H9 (cell line): ENCODE data around the gene ETV6. TPM values are rescaled to one million over a fixed set of nuclear protein-coding genes. Genes with fewer than 3 reads are reported as not detected.

ENCODE experiments used
- DNase-seq: peaks from one replicate; pipeline ENCODE4 v3.0.0-alpha.2; 2017
- H2AFZ ChIP-seq: one replicate; pipeline ENCODE4 v1.6.1; 2013; ENCODE audit warnings: mild to moderate bottlenecking, low read length, control low read depth, moderate library complexity
- H2AK5ac ChIP-seq: 2 replicates; pipeline ENCODE4 v1.6.1; 2013; ENCODE audit warnings: low read length, control low read depth, mixed read lengths; ENCODE audit not compliant: insufficient read length
- H2BK120ac ChIP-seq: one replicate; pipeline ENCODE4 v1.6.1; 2013; ENCODE audit warnings: low read depth, mild to moderate bottlenecking, low read length, control low read depth, inconsistent platforms; ENCODE audit not compliant: poor library complexity, severe bottlenecking
- H2BK12ac ChIP-seq: 2 replicates; pipeline ENCODE4 v1.6.1; 2013; ENCODE audit warnings: low read length, control low read depth, mixed read lengths, low read depth; ENCODE audit not compliant: insufficient read length
- H2BK15ac ChIP-seq: 2 replicates; pipeline ENCODE4 v1.6.1; 2013; ENCODE audit warnings: low read depth, low read length, control low read depth
- H2BK20ac ChIP-seq: one replicate; pipeline ENCODE4 v1.6.1; 2013; ENCODE audit warnings: low read depth, mild to moderate bottlenecking, low read length, control low read depth, inconsistent platforms; ENCODE audit not compliant: poor library complexity, severe bottlenecking
- H2BK5ac ChIP-seq: 2 replicates; pipeline ENCODE4 v1.6.1; 2013; ENCODE audit warnings: low read length, control low read depth, mixed read lengths; ENCODE audit not compliant: insufficient read length
- H3K14ac ChIP-seq: 2 replicates; pipeline ENCODE4 v1.6.1; 2013; ENCODE audit warnings: low read length, control low read depth; ENCODE audit not compliant: insufficient read depth
- H3K18ac ChIP-seq: 2 replicates; pipeline ENCODE4 v1.6.1; 2013; ENCODE audit warnings: low read depth, mild to moderate bottlenecking, mixed read lengths, low read length, control low read depth; ENCODE audit not compliant: insufficient read length
- H3K23ac ChIP-seq: 2 replicates; pipeline ENCODE4 v1.6.1; 2013; ENCODE audit warnings: low read length, control low read depth, mixed read lengths, low read depth; ENCODE audit not compliant: insufficient read length
- H3K23me2 ChIP-seq: 2 replicates; pipeline ENCODE4 v1.6.1; 2013; ENCODE audit warnings: low read depth, mild to moderate bottlenecking, mixed read lengths, low read length, control low read depth; ENCODE audit not compliant: insufficient read length, poor library complexity, severe bottlenecking
- H3K27ac ChIP-seq: 2 replicates; pipeline ENCODE4 v1.5.1; 2013; ENCODE audit warnings: low read length, control low read depth, mixed read lengths, low read depth; ENCODE audit not compliant: insufficient read length
- H3K27me3 ChIP-seq: 2 replicates; pipeline ENCODE4 v1.6.1; 2013; ENCODE audit warnings: low read length, control low read depth, inconsistent platforms; ENCODE audit not compliant: insufficient read depth
- H3K4ac ChIP-seq: 2 replicates; pipeline ENCODE4 v1.6.1; 2013; ENCODE audit warnings: low read depth, mild to moderate bottlenecking, control low read depth, inconsistent platforms, low read length, moderate library complexity
- H3K4me1 ChIP-seq: 2 replicates; pipeline ENCODE4 v1.6.1; 2013; ENCODE audit warnings: low read length, control low read depth, inconsistent platforms; ENCODE audit not compliant: insufficient read depth
- H3K4me2 ChIP-seq: 2 replicates; pipeline ENCODE4 v1.6.1; 2013; ENCODE audit warnings: low read length, control low read depth, mixed read lengths; ENCODE audit not compliant: insufficient read length, insufficient read depth
- H3K56ac ChIP-seq: 2 replicates; pipeline ENCODE4 v1.6.1; 2013; ENCODE audit warnings: low read depth, mild to moderate bottlenecking, mixed read lengths, low read length, control low read depth; ENCODE audit not compliant: insufficient read length
- H3K79me1 ChIP-seq: 2 replicates; pipeline ENCODE4 v1.6.1; 2013; ENCODE audit warnings: low read depth, mild to moderate bottlenecking, moderate library complexity, low read length, control low read depth, inconsistent platforms; ENCODE audit not compliant: insufficient read depth, poor library complexity, severe bottlenecking
- H3K79me2 ChIP-seq: 2 replicates; pipeline ENCODE4 v1.6.1; 2013; ENCODE audit warnings: low read length, control low read depth, inconsistent platforms; ENCODE audit not compliant: insufficient read depth
- H3K9ac ChIP-seq: 2 replicates; pipeline ENCODE4 v1.6.1; 2013; ENCODE audit warnings: low read length, control low read depth, mixed read lengths; ENCODE audit not compliant: insufficient read length; ENCODE audit errors: extremely low read depth
- H3K9me3 ChIP-seq: one replicate; pipeline ENCODE4 v1.6.1; 2013; ENCODE audit warnings: low read depth, low read length, inconsistent platforms; ENCODE audit not compliant: control insufficient read depth
- H3T11ph ChIP-seq: one replicate; pipeline ENCODE4 v1.6.1; 2013; ENCODE audit warnings: mild to moderate bottlenecking, low read length, control low read depth, inconsistent platforms
- H4K20me1 ChIP-seq: one replicate; pipeline ENCODE4 v1.6.1; 2013; ENCODE audit not compliant: control insufficient read depth, insufficient read length, insufficient read depth
- H4K5ac ChIP-seq: 2 replicates; pipeline ENCODE4 v1.6.1; 2013; ENCODE audit warnings: low read depth, mild to moderate bottlenecking, mixed read lengths, low read length, control low read depth; ENCODE audit not compliant: insufficient read length
- H4K8ac ChIP-seq: replicated peaks from 2 replicates; pipeline ENCODE4 v1.6.1; 2013; ENCODE audit warnings: low read length, control low read depth, mixed read lengths, low read depth; ENCODE audit not compliant: insufficient read length
- H4K91ac ChIP-seq: 2 replicates; pipeline ENCODE4 v1.6.1; 2013; ENCODE audit warnings: low read depth, mild to moderate bottlenecking, moderate library complexity, mixed read lengths, low read length, control low read depth; ENCODE audit not compliant: insufficient read length
- H3K27ac Mint-ChIP-seq, 3 experiments: 2 replicates in 2 of 3; 3 replicates in 1 of 3; pipeline ENCODE4 v1.8.0; 2020 to 2021; ENCODE audit warnings: mixed read lengths in 3 of 3, mild to moderate bottlenecking in 1 of 3, moderate library complexity in 1 of 3
- H3K27me3 Mint-ChIP-seq: 2 replicates; pipeline ENCODE4 v1.8.0; 2021; ENCODE audit warnings: low read depth, mild to moderate bottlenecking, moderate library complexity, mixed read lengths
- H3K36me3 Mint-ChIP-seq, 3 experiments: 2 replicates in 2 of 3; 3 replicates in 1 of 3; pipeline ENCODE4 v1.8.0; 2020 to 2021; ENCODE audit warnings: low read depth in 3 of 3, mixed read lengths in 3 of 3; ENCODE audit not compliant: insufficient read depth in 1 of 3
- H3K4me1 Mint-ChIP-seq, 2 experiments: 2 replicates each; pipeline ENCODE4 v1.8.0; 2020; ENCODE audit warnings: mixed read lengths in 2 of 2
- H3K4me3 Mint-ChIP-seq, 2 experiments: 2 replicates in 1 of 2; 3 replicates in 1 of 2; pipeline ENCODE4 v1.8.0; 2020 to 2021; ENCODE audit warnings: mild to moderate bottlenecking in 2 of 2, mixed read lengths in 2 of 2, moderate library complexity in 1 of 2
- H3K9me3 Mint-ChIP-seq, 2 experiments: 2 replicates in 1 of 2; 3 replicates in 1 of 2; pipeline ENCODE4 v1.8.0; 2020; ENCODE audit warnings: mild to moderate bottlenecking in 2 of 2, mixed read lengths in 2 of 2, moderate library complexity in 1 of 2
- WGBS: extraction: QIAGEN DNeasy Blood & Tissue Kit; methylation state at CpG from one replicate; pipeline ENCODE4 v1.1.7; 2013; ENCODE audit warnings: missing lambda C conversion rate, low lambda C conversion rate, mixed read lengths; ENCODE audit not compliant: insufficient read length; ENCODE audit errors: extremely low coverage; 5-methylcytosine and 5-hydroxymethylcytosine counted together
- total RNA-seq: library from RNA; stranded (reverse); gene quantifications from 2 replicates; pipeline ENCODE4 v1.2.1, GENCODE V29; 2021
- TF ChIP-seq, protein P1 (sequence below): fragments of 200-600 bp; sonication (generic); conservative IDR thresholded peaks from 3 replicates; pipeline ENCODE4 v1.8.0; 2021; ENCODE audit warnings: antibody characterized with exemption, mild to moderate bottlenecking

ETV6 gene
- total RNA-seq, 1 experiment from 2014 or later, result 28.7 TPM

- no peak overlapping the region for H3K14ac ChIP-seq
- H3K4me1 ChIP-seq, result peaks cover 5% of the 10 kb centered on the region; the same call in 1 of the 2 replicates
- no peak overlapping the region for H3K4me2 ChIP-seq
- H2BK12ac ChIP-seq, result no peak overlapping the region
- no peaks in the 10 kb centered on the region for H3K9me3 ChIP-seq
- no peak overlapping the region for H3K4ac ChIP-seq
- H3K56ac ChIP-seq, result no peak overlapping the region
- no peak overlapping the region for H2BK120ac ChIP-seq
- no peaks in the 10 kb centered on the region for H3K27me3 Mint-ChIP-seq
- H3K27me3 ChIP-seq, result no peaks in the 10 kb centered on the region
- no peaks in the 10 kb centered on the region for H4K20me1 ChIP-seq
- no peak overlapping the region for H2AFZ ChIP-seq
- H3T11ph ChIP-seq, result no peak overlapping the region
- H4K91ac ChIP-seq, result no peak overlapping the region
- H2BK5ac ChIP-seq, result no peak overlapping the region
- H3K27ac ChIP-seq, result no peak overlapping the region
- WGBS, result no CpG with 5 or more reads among the region's 2 CpGs
- H3K18ac ChIP-seq, result no peak overlapping the region
- H3K23me2 ChIP-seq, result no peaks in the 10 kb centered on the region
- DNase-seq, result no peak
- H2BK15ac ChIP-seq, result no peak overlapping the region
- H4K8ac ChIP-seq, result no peak overlapping the region
- no peaks in the 10 kb centered on the region for H3K79me2 ChIP-seq
- no peak overlapping the region for H3K23ac ChIP-seq
- H3K4me3 Mint-ChIP-seq, result no peak overlapping the region
- no peak overlapping the region for H2BK20ac ChIP-seq
- peaks cover 14 to 23% of the 10 kb centered on the region in 2 experiments for H3K4me1 Mint-ChIP-seq
- no peaks in the 10 kb centered on the region for H3K9me3 Mint-ChIP-seq
- H3K9ac ChIP-seq, result no peak overlapping the region
- no peak overlapping the region for H4K5ac ChIP-seq
- H2AK5ac ChIP-seq, result no peak overlapping the region
- H3K79me1 ChIP-seq, result peaks cover 3% of the 10 kb centered on the region
- TF ChIP-seq, protein P1, sequence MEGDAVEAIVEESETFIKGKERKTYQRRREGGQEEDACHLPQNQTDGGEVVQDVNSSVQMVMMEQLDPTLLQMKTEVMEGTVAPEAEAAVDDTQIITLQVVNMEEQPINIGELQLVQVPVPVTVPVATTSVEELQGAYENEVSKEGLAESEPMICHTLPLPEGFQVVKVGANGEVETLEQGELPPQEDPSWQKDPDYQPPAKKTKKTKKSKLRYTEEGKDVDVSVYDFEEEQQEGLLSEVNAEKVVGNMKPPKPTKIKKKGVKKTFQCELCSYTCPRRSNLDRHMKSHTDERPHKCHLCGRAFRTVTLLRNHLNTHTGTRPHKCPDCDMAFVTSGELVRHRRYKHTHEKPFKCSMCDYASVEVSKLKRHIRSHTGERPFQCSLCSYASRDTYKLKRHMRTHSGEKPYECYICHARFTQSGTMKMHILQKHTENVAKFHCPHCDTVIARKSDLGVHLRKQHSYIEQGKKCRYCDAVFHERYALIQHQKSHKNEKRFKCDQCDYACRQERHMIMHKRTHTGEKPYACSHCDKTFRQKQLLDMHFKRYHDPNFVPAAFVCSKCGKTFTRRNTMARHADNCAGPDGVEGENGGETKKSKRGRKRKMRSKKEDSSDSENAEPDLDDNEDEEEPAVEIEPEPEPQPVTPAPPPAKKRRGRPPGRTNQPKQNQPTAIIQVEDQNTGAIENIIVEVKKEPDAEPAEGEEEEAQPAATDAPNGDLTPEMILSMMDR, result no peak
- H3K27ac Mint-ChIP-seq, result no peak overlapping the region
- H3K36me3 Mint-ChIP-seq, result no peaks in the 10 kb centered on the region
Measured at GRCh38 chr12:11698729-11699128, 49.3 kb downstream of the ETV6 start.
